ENCODE results near the gene BUD13.
"Not testable (repeated sequence)": the region's sequence is repeated elsewhere in the genome, so short reads cannot be mapped to it uniquely, and the experiment has no call there.

The BUD13 gene

GRCh38 chr11:116792144-116792868, 19.5 kb upstream of the BUD13 start:
- DNase-seq, result no peak

- no peak for DNase-seq
Measured at GRCh38 chr11:116791813-116792143, 19.0 kb upstream of the BUD13 start, which contains the start of gene APOA5. APOA5 (minus strand) TSS chr11:116791879; CDS start chr11:116791860, 19 bp downstream.

- peak; percentile 46 for DNase-seq
Measured at GRCh38 chr11:116791002-116791812, 18.4 kb upstream of the BUD13 start.

- no peak for DNase-seq
Measured at GRCh38 chr11:116790167-116791001, 17.6 kb upstream of the BUD13 start.

- DNase-seq, result no peak
Measured at GRCh38 chr11:116788975-116789374, 16.2 kb upstream of the BUD13 start.

GRCh38 chr11:116788534-116788933, 15.7 kb upstream of the BUD13 start:
- DNase-seq, result no peak

GRCh38 chr11:116787786-116788486, 15.1 kb upstream of the BUD13 start, which contains the start of gene ZPR1:
ZPR1 (minus strand) TSS chr11:116788023; CDS start chr11:116787990, 33 bp downstream.
- peak; percentile 58 for DNase-seq

- no peak for DNase-seq
Measured at GRCh38 chr11:116787436-116787785, 14.6 kb upstream of the BUD13 start.

GRCh38 chr11:116786966-116787365, 14.2 kb upstream of the BUD13 start:
- no peak for DNase-seq

- DNase-seq, result no peak
Measured at GRCh38 chr11:116786326-116786725, 13.5 kb upstream of the BUD13 start.

- DNase-seq, result no peak
Measured at GRCh38 chr11:116782728-116783127, 9.9 kb upstream of the BUD13 start.

- DNase-seq, result no peak
Measured at GRCh38 chr11:116778556-116778955, 5.8 kb upstream of the BUD13 start.

- no peak for DNase-seq
Measured at GRCh38 chr11:116777056-116777455, 4.3 kb upstream of the BUD13 start.

GRCh38 chr11:116776522-116776984, 3.8 kb upstream of the BUD13 start:
- DNase-seq, result no peak

- DNase-seq, result no peak
Measured at GRCh38 chr11:116775975-116776374, 3.2 kb upstream of the BUD13 start.

GRCh38 chr11:116774661-116775060, 1.9 kb upstream of the BUD13 start:
- no peak for DNase-seq

GRCh38 chr11:116773203-116774097, 663 bp upstream of the BUD13 start:
- DNase-seq, result no peak

GRCh38 chr11:116771935-116772334, 852 bp downstream of the BUD13 start:
- no peak for DNase-seq

GRCh38 chr11:116762132-116762531, 10.7 kb downstream of the BUD13 start:
- DNase-seq, result no peak

GRCh38 chr11:116756044-116756443, 16.7 kb downstream of the BUD13 start:
- DNase-seq, result not testable (repeated sequence)

- DNase-seq, result no peak
Measured at GRCh38 chr11:116750070-116750718, 22.6 kb downstream of the BUD13 start.

Measured in GDM1 (cell line).